TTC549 (cell line): ENCODE results near the gene KCNA10.
"Not testable (repeated sequence)": the region's sequence is repeated elsewhere in the genome, so short reads cannot be mapped to it uniquely, and the experiment has no call there.

ENCODE experiments used
- FAIRE-seq: peaks from 2 replicates; lab custom pipeline; 2012; peaks lifted over from hg19 to GRCh38; lab: Jason Lieb, UNC

KCNA10 gene

GRCh38 chr1:110533230-110533629, 14.3 kb upstream of the KCNA10 start:
- FAIRE-seq = no peak

DNA sequence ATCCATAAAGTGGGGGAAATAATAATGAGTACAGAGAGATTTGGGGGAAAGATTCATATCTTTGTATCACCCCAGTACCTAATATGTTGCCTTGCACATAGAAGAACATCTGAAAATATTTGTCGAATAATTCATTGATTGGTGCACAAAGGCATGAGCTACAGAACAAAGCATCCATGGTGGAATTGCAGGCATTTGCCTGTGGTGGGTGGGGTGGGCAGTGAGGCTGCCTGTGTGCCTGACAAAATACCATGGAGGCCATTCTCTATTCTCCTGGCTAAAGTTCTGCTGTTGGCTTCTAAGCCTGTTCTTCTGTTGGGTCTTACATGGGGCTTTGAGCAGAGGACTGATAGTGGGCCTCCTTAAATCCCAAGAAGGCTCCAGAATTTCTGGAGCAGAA, 10.0 kb upstream of the KCNA10 start:
- FAIRE-seq = no peak

DNA sequence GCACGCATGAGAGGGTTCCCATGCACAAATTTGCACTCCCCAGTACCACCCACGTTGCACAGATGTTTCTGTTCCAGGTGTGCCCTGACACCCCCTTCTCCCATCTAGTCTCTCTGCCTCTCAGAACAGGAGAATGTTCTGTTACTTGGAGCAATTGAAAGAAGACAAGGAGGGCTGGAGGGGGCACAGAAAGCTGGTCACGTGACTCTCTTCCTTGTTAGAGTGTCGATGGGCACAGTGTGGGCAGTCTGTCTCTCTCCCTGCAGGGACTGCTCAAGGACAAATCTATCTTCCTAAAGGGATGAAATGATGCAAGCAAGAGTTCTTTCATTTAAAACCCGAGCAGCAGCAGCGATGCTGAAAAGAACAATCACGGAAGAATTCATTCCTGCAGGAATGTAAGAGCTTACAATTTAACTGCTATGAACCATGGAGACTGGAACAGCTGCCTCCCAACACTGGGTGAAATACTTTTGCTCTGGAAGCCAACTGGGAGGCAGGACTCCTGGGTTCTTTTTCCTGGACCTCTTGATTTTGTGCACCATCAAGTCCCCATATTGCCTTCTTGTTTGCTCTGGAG, 7.3 kb upstream of the KCNA10 start:
- FAIRE-seq = no peak

- FAIRE-seq = no peak
Observed at GRCh38 chr1:110525249-110525595, 6.2 kb upstream of the KCNA10 start.

DNA sequence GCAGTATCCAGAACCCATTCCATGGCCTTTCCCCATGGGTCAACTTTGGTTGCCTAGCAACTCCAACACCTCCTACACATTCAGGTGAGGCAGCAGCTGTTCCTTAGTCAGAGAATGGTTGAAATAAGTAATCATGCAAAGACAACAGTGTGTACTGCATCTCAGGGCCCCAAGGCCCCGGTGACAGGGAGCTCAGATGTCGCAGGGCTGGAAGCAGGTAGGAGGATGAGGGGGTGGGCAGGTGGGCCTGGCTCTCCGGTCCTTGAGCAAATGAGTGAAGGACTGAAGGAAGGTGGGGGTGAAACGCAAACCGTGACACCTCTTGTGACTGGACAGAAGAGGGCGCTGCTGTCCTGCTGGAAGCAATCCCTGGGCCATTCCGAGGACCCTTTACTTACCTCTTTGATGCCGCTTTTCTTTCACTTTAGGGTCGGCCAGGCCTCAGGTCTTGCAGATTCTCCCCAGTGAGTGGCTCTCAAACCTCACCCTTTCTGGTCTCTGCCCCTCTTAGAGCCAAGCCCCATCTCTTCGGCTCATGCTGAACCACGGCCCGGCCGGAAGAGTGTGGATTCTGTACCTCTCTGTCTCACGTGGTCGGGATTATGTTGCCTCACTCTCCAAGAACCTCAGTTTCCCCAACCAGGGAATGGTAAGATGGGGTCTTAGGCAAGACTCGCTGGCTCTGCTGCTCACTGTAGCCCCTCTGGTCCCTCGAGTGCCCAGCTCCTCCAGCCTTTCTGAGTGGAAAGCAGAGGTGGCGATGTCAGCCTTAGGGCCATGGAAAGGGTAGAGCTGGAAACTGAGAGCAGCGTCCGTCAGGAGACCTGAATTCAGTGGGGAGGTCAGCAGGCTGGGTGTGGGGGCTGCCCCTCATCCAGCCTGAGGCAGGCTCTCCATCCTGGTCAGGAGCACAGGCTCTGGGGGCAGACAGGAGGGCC, 5.6 kb upstream of the KCNA10 start:
- FAIRE-seq = no peak

- no peak for FAIRE-seq
Observed at GRCh38 chr1:110523011-110523410, 4.0 kb upstream of the KCNA10 start.

GRCh38 chr1:110522560-110522959, 3.6 kb upstream of the KCNA10 start:
- FAIRE-seq = no peak

DNA sequence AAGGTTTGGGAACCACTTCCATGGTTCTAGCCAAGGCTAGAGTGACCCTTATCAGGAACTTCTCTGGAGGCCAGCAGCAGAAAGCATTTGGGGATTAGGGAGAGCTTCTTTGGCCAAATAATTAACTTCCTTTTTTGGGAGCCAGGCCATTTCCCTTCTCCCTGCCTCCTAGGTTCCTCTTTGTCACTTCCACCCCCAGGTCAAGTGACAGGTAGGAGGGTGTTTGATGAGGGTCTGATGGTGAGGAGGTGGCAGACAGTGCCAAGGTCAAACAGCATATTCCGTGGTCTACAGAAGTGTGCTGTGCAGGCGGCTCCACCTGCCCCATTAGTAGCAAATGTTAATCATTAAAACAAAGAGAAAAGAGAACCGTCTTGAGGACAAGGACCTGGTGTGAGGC, 1.9 kb upstream of the KCNA10 start:
- no peak for FAIRE-seq

GRCh38 chr1:110515891-110516290, 3.1 kb downstream of the KCNA10 start:
- no peak for FAIRE-seq

DNA sequence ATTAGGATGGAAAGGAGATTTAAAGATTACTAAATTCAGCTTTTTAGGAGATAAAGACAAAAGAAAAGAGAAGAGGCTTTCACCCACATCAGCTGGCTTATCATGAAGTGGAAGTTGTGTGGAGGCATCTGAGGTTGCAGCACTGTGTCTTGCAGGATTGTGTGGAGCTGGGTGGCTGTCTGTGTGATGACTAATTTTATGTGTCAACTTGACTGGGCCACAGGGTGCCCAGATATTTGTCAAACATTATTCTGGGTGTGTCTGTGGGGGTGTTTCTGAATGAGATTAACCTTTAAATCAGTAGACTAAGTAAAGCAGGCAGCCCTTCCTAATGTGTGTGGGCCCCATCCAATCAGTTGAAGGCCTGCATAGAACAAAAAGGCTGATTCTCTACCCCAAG, 3.9 kb downstream of the KCNA10 start:
- FAIRE-seq = no peak

- FAIRE-seq = no peak
Observed at GRCh38 chr1:110513511-110513910, 5.5 kb downstream of the KCNA10 start.

GRCh38 chr1:110511436-110511835, 7.5 kb downstream of the KCNA10 start:
- FAIRE-seq = no peak

DNA sequence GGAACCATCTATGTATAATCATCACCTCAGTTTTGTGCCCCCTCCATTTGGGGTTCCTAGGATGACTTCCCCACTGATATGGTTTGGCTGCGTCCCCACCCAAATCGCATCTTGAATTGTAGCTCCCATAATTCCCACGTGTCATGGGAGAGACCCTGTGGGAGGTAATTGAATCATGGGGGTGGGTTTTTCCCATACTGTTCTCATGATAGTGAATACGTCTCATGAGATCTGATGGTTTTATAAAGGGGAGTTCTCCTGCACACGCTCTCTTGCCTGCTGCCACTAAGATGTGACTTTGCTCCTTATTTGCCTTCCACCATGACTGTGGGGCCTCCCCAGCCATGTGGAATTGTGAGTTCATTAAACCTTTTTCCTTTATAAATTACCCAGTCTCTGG, 8.1 kb downstream of the KCNA10 start:
- FAIRE-seq = not testable (repeated sequence)

DNA sequence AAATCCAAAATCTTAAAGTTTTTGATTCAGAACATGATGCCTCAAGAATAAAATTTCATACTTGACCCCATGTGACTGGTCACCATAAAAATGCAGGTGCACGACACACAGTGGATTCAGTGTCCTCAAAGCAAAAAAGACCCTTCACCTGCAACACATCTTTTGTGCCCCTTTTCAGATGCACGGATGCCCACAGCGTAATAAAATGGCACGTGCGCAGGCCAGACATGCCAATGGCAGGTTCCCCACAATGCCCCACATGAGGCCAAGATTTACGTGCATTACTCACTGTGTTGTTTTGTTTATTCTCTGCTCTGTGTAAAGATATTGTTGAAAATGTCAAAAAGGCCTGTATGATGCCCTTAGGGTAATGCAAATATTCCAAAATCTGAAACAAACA, 9.3 kb downstream of the KCNA10 start:
- no peak for FAIRE-seq

- FAIRE-seq = no peak
Observed at GRCh38 chr1:110508028-110508940, 10.7 kb downstream of the KCNA10 start.

DNA sequence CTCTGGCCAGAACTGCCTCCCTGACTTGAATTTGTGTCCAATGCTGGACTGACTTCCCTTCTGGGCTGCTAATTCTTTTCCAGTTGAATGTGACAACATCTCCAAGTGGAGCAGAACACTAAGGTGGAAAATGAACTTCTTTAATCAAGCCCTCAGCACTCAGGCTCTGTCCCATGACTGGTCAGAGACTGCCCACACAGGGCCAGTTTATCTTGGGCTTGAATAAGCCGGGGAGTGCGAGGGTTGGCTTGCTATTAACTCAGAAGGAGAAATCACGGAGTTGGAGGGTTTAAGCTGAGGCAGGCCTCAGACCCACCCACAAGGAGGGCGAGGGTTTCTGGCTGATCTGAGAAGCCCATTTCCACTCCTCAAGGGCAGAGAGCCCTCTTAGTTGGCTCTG, 12.4 kb downstream of the KCNA10 start:
- no peak for FAIRE-seq

DNA sequence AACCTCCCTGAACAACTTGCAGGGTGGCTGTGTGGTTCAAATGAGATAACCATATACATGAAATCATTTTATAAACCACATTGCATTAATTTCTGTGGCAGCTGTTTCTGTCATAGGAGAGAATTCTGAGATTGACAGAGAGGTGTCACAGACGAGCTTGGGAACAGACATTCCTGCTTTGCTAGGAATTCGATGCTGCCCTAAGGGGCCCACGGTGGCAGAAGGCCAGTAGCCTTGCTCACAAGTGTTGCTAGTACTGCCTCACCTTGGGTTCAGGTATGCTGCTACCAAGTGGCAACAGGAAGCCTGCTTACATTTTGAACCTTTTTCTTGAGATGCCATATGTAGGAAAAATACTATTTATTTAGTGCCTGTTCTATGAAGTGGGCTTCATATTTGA, 13.4 kb downstream of the KCNA10 start:
- no peak for FAIRE-seq

GRCh38 chr1:110504226-110504625, 14.7 kb downstream of the KCNA10 start:
- no peak for FAIRE-seq

GRCh38 chr1:110503471-110503870, 15.5 kb downstream of the KCNA10 start:
- no peak for FAIRE-seq

GRCh38 chr1:110502402-110503151, 16.4 kb downstream of the KCNA10 start:
- FAIRE-seq = no peak

GRCh38 chr1:110501488-110502132, 17.4 kb downstream of the KCNA10 start:
- FAIRE-seq = no peak

DNA sequence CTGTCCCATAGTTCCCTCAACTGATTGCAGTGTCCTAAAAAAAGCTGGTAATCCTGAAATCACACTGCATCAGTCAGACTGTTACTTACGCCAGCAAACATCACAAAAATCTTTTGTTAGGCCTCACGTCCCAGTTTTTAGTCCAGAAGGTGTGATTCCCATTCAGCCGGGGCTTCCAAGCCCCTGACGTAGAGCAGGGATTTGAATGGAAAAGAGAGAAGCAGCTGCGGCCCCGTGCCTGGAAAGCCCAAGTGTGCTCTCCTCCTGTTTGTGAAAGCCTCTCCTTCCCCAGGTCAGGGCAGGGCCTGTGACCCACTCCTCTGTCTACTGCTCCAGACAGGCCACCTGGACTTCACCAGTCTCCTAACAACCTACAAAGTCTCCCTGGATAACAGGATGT, 20.7 kb downstream of the KCNA10 start:
- FAIRE-seq = no peak
